Ishikawa (cell line): Measurements from ENCODE around the gene OR52D1.

Source experiments
- NFIC ChIP-seq: IDR thresholded peaks from 2 replicates; pipeline ENCODE4 v1.6.1; 2012
- RAD21 ChIP-seq: IDR thresholded peaks from 2 replicates; pipeline ENCODE4 v1.6.1; 2012; ENCODE audit warnings: low read depth

GRCh38 chr11:5524756-5525155 is 36.3 kb downstream of the OR52D1 start:
- TF ChIP-seq RAD21, result no peak
- TF ChIP-seq NFIC, result no peak
